Common myeloid progenitor, CD34-positive (primary cell): ENCODE results near the gene MEGF11.
"Not testable (repeated sequence)": the region's sequence is repeated elsewhere in the genome, so short reads cannot be mapped to it uniquely, and the experiment has no call there.

ENCODE experiments used
- CTCF ChIA-PET: fragments of 350-600 bp; sonication (Branson Sonifier 250); formaldehyde crosslinking; loops from one replicate; lab custom pipeline; 2021; ENCODE audit warnings: antibody characterized with exemption; lab: Charles Lee
- POLR2A ChIA-PET: fragments of 350-600 bp; sonication (Branson Sonifier 250); formaldehyde crosslinking; loops from one replicate; lab custom pipeline; 2021; ENCODE audit warnings: antibody characterized with exemption; lab: Charles Lee
- DNase-seq, 3 donors: peaks; one replicate each; pipeline versions ENCODE4 v3.0.0 to v3.0.0-alpha.2; 2013
- H3K27ac ChIP-seq, 2 experiments: 1 replicate in 1 of 2; 2 replicates in 1 of 2; pipeline ENCODE4 v1.7.0; 2013; ENCODE audit warnings: inconsistent platforms in 2 of 2, low read length in 2 of 2, mild to moderate bottlenecking in 2 of 2, low read depth in 1 of 2, moderate library complexity in 1 of 2; ENCODE audit not compliant: severe bottlenecking in 2 of 2, insufficient read depth in 1 of 2, poor library complexity in 1 of 2
- H3K27me3 ChIP-seq, 5 experiments: replicated peaks in 2 of 5; 1 replicate in 3 of 5; 2 replicates in 2 of 5; pipeline versions ENCODE4 v1.6.1 to v1.7.0; 2013; ENCODE audit warnings: low read length in 4 of 5, mild to moderate bottlenecking in 2 of 5, moderate library complexity in 2 of 5, inconsistent platforms in 1 of 5; ENCODE audit not compliant: insufficient read depth in 5 of 5, control insufficient read depth in 4 of 5
- H3K36me3 ChIP-seq, 4 experiments: 1 replicate in 2 of 4; 2 replicates in 2 of 4; pipeline versions ENCODE4 v1.6.1 to v1.7.0; 2013; ENCODE audit warnings: low read length in 3 of 4, control low read depth in 1 of 4, mild to moderate bottlenecking in 1 of 4; ENCODE audit not compliant: control insufficient read depth in 4 of 4, insufficient read depth in 4 of 4
- H3K4me1 ChIP-seq, 4 experiments: 1 replicate in 3 of 4; 2 replicates in 1 of 4; pipeline versions ENCODE4 v1.6.1 to v1.7.1; 2013; ENCODE audit warnings: low read length in 3 of 4, mild to moderate bottlenecking in 3 of 4, control low read depth in 1 of 4, inconsistent platforms in 1 of 4, moderate library complexity in 1 of 4; ENCODE audit not compliant: control insufficient read depth in 4 of 4, insufficient read depth in 4 of 4; ENCODE audit errors: control extremely low read depth in 1 of 4
- H3K4me3 ChIP-seq, 7 experiments: 1 replicate in 4 of 7; 2 replicates in 3 of 7; pipeline versions ENCODE4 v1.5.1 to v1.7.0; 2013; ENCODE audit warnings: mild to moderate bottlenecking in 7 of 7, low read length in 6 of 7, moderate library complexity in 6 of 7, inconsistent platforms in 2 of 7, low read depth in 2 of 7, control low read depth in 1 of 7; ENCODE audit not compliant: insufficient read depth in 4 of 7, control insufficient read depth in 1 of 7; ENCODE audit errors: extremely low read depth in 1 of 7
- H3K9me3 ChIP-seq, 5 experiments: 1 replicate in 4 of 5; 2 replicates in 1 of 5; pipeline versions ENCODE4 v1.6.1 to v1.7.1; 2013; ENCODE audit warnings: low read length in 4 of 5, mild to moderate bottlenecking in 2 of 5, inconsistent platforms in 1 of 5, low read depth in 1 of 5, moderate library complexity in 1 of 5; ENCODE audit not compliant: control insufficient read depth in 4 of 5, insufficient read depth in 2 of 5; ENCODE audit errors: control extremely low read depth in 1 of 5
- WGBS: methylation state at CpG from one replicate; pipeline ENCODE4 v1.1.5; 2013; ENCODE audit not compliant: insufficient coverage; 5-methylcytosine and 5-hydroxymethylcytosine counted together

MEGF11 gene

DNA sequence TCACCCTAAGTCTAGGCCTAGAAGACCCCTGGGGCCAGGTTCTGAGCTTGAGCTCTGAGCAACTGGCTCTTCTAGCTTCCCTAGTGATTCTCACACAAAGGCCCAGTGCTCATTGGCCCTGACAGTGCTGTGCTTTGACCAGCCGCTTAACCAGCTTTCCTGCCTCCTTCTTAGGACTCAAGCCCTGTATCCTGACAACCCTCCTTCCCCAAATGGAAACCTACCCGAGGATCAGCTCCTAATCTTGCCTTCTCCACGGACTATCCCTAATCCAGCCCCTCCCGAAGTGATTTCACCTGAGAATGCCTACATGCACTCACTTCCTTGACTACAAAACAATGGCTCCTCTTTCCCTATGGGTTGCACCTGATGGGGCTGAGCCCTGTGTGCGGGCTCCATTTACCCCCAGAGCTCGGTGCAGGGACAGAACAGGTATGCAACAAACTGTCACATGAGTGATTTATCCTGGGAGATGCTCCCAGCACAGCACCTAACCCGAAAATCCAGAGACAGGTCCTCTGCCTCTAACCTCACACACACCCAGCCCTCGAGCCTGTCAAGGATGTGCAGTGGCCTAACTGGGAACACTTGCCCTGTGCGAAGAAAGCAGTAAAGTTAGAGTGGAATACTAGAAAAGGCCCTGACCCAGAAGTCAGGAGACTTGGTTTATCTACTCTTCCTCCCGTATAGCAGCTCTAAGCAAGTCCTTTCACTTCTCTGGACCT is 2.3 kb downstream of the MEGF11 start:
- POLR2A ChIA-PET, result interaction anchor here (0.6 kb wide), 2 partner anchors 1006 to 1180 kb away, joined by 3 to 4 read pairs; no protein-coding TSS in a partner anchor
- no peak for DNase-seq
- Histone ChIP-seq H3K27me3 (peaks cover 2 to 80% (median 43%) of the 10 kb centered on the region in 5 experiments), H3K9me3 (no peaks in the 10 kb centered on the region), H3K4me1 (peaks cover 0 to 33% (median 28%) of the 10 kb centered on the region in 4 experiments), H3K36me3 (no peaks in the 10 kb centered on the region), H3K4me3 (peak overlapping the region in 1 of 7 experiments; percentile 19), H3K27ac (no peak overlapping the region)
- CTCF ChIA-PET, result interaction anchor here (1.2 to 1.6 kb wide), 4 partner anchors 19 to 37 kb away, joined by 3 to 8 read pairs (median 4); no protein-coding TSS in a partner anchor
- WGBS, result 85% methylated on average over 6 of the region's 10 CpGs

- H3K4me1 ChIP-seq, result peaks cover 0 to 31% (median 28%) of the 10 kb centered on the region in 4 experiments
- peak in 1 of 3 donors; percentile 19 for DNase-seq
- WGBS, result 100% methylated on average over 1 of the region's 2 CpGs
- ChIA-PET CTCF (interaction anchor here (0.6 to 1.6 kb wide), 7 partner anchors 10 to 249 kb away, joined by 3 to 5 read pairs (median 3); no protein-coding TSS in a partner anchor), POLR2A (no interaction called here)
- no peaks in the 10 kb centered on the region for H3K9me3 ChIP-seq
- no peak overlapping the region for H3K27ac ChIP-seq
- H3K4me3 ChIP-seq, result no peak overlapping the region
- no peaks in the 10 kb centered on the region for H3K36me3 ChIP-seq
- H3K27me3 ChIP-seq, result peaks cover 0 to 65% (median 30%) of the 10 kb centered on the region in 5 experiments
Observed at GRCh38 chr15:66249605-66250174, 3.9 kb downstream of the MEGF11 start.

- ChIA-PET CTCF (no interaction called here), POLR2A (no interaction called here)
- no peaks in the 10 kb centered on the region for H3K9me3 ChIP-seq
- no peak for DNase-seq
- peaks cover 0 to 38% (median 19%) of the 10 kb centered on the region in 5 experiments for H3K27me3 ChIP-seq
- no peaks in the 10 kb centered on the region for H3K36me3 ChIP-seq
- H3K4me1 ChIP-seq, result peaks cover 0 to 5% (median 3%) of the 10 kb centered on the region in 4 experiments
- WGBS, result no CpG with 5 or more reads among the region's 1 CpG
- H3K27ac ChIP-seq, result no peak overlapping the region
- no peak overlapping the region for H3K4me3 ChIP-seq
Observed at GRCh38 chr15:66246937-66247336, 6.6 kb downstream of the MEGF11 start.

DNA sequence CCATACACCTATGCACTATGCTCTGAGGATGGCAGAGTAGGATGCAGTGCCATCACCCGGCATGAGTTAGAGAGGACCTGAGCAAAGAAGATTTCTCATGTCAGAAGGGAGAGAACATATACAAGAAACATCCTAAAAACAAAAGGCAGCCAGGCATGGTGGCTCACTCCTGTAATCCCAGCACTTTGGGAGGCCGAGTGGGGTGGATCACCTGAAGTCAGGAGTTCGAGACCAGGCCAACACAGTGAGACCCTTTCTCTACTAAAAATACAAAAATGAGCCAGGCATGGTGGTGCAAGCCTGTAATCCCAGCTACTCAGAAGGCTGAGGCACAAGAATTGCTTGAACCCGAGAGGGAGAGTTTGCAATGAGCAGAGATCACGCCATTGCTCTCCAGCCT is 7.7 kb downstream of the MEGF11 start:
- DNase-seq, POLR2A ChIA-PET, H3K9me3 ChIP-seq, H3K4me3 ChIP-seq, CTCF ChIA-PET, H3K36me3 ChIP-seq, H3K27ac ChIP-seq, H3K4me1 ChIP-seq: not testable (repeated sequence)
- WGBS, result 95% methylated on average over 2 of the region's 5 CpGs
- peaks cover 0 to 27% (median 9%) of the 10 kb centered on the region in 5 experiments for H3K27me3 ChIP-seq

- 100% methylated on average over 1 of the region's 1 CpG for WGBS
- Histone ChIP-seq H3K27ac (no peak overlapping the region), H3K9me3 (no peaks in the 10 kb centered on the region), H3K4me3 (no peak overlapping the region), H3K4me1 (no peaks in the 10 kb centered on the region), H3K36me3 (no peaks in the 10 kb centered on the region), H3K27me3 (peaks cover 0 to 8% (median 0%) of the 10 kb centered on the region in 5 experiments)
- DNase-seq, result no peak
- POLR2A ChIA-PET, result no interaction called here
- CTCF ChIA-PET, result no interaction called here
Observed at GRCh38 chr15:66241908-66242285, 11.7 kb downstream of the MEGF11 start.

DNA sequence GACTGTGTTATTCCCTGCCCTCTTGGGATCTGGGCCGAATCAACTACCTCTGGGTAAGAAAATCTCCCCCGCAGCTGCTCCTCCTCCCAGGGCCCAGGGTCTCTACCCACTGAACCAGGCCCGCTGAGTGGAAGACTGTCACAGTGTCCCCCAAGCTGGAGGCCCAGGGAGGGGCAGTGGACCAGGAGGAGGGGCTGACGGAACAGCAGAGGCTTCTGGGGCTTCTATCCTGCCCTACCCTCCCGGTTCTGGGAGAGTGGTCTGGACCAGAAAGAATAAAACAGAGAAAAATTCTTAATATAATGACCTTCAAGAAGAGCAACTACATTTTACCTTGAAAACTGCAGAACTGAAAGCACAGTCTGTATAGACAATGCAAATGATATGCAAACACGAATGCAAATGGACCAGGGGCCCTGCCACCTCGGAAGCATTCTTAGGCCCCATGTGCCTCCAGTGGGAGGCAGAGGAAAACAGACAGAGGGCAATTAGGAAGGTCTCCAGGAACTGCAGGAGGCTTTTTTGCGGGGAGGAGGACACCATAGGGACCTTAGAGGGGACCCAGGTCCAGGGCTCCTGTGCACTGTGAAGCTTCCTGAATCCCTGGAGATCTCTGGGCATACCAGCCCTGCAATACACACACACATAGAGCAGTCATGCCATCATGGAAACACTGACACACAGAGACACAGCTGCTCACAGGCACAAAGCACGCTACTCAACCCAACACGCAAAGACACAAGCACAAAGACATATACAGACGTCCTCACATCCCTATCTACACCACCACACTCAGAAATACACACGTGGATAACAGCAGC is 12.3 kb downstream of the MEGF11 start:
- peaks cover 0 to 10% (median 3%) of the 10 kb centered on the region in 5 experiments for H3K27me3 ChIP-seq
- no peaks in the 10 kb centered on the region for H3K36me3 ChIP-seq
- 84% methylated on average over 7 of the region's 12 CpGs for WGBS
- no peaks in the 10 kb centered on the region for H3K9me3 ChIP-seq
- CTCF ChIA-PET, result no interaction called here
- H3K4me3 ChIP-seq, result no peak overlapping the region
- POLR2A ChIA-PET, result no interaction called here
- no peak for DNase-seq
- H3K4me1 ChIP-seq, result no peaks in the 10 kb centered on the region
- H3K27ac ChIP-seq, result no peak overlapping the region
